ENCODE measurements around the gene CCDC70.

DNA sequence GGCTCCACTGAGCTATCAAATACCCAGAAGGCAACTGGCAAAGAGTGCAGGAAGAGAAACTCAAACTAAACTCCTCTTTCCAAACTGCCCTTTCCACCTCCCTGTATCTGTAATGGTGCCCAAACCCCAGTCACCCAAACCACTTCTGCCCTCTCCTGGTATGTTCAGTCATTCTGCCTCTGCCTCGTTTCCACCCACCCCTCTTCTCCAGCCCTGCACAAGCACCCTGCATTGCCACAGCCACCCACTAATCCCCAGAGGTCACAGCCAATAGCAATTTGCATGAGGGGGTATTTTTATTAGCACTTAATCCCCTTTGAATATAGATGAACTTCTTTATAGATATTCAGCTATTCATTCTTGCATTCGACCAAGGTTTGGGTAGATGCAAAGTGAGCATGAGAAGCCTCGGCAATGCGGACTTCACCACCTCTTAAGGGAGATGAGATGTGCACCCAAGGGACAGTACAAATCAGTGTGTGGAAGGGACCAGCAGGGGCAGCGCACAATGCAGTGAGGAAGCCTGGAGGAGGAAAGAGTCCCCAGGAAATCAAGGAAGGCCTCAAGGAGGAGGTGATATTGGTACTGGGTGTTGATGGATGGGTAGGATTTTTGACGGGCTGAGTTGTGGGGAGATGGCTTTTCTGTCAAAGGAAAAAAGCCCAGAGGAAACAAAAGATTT is 29.2 kb upstream of the CCDC70 start:
- TF ChIP-seq, protein P1, sequence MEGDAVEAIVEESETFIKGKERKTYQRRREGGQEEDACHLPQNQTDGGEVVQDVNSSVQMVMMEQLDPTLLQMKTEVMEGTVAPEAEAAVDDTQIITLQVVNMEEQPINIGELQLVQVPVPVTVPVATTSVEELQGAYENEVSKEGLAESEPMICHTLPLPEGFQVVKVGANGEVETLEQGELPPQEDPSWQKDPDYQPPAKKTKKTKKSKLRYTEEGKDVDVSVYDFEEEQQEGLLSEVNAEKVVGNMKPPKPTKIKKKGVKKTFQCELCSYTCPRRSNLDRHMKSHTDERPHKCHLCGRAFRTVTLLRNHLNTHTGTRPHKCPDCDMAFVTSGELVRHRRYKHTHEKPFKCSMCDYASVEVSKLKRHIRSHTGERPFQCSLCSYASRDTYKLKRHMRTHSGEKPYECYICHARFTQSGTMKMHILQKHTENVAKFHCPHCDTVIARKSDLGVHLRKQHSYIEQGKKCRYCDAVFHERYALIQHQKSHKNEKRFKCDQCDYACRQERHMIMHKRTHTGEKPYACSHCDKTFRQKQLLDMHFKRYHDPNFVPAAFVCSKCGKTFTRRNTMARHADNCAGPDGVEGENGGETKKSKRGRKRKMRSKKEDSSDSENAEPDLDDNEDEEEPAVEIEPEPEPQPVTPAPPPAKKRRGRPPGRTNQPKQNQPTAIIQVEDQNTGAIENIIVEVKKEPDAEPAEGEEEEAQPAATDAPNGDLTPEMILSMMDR (conservative IDR thresholded peaks at IDR 0.05; ENCODE audit: low read depth, low read length): peak; percentile 32; the same call in 1 of the 2 replicates
- TF ChIP-seq EZH2phosphoT487 (IDR thresholded peaks at IDR 0.05; ENCODE audit: borderline replicate concordance, low read length): no peak
- TF ChIP-seq EZH2 (IDR thresholded peaks at IDR 0.05; ENCODE audit: low read length, unreplicated experiment): no peak
